ENCODE measurements around the gene M1AP.

GRCh38 chr2:74577448-74577847, 70.7 kb downstream of the M1AP start:
- TF ChIP-seq CTCF (conservative IDR thresholded peaks at IDR 0.05; ENCODE audit: low read depth, low read length) (no peak), ELK1 (IDR thresholded peaks at IDR 0.05; ENCODE audit: borderline replicate concordance, low read depth, low read length) (no peak), MAFK (IDR thresholded peaks at IDR 0.05; ENCODE audit: low read depth, low read length) (no peak), POLR2A (IDR thresholded peaks at IDR 0.05; ENCODE audit: low read depth, low read length) (no peak), CEBPB (IDR thresholded peaks at IDR 0.05; ENCODE audit: low read depth, low read length) (no peak), SMC3 (IDR thresholded peaks at IDR 0.05; ENCODE audit: low read depth, low read length) (no peak), RCOR1 (IDR thresholded peaks at IDR 0.05; ENCODE audit: insufficient replicate concordance, low read length) (no peak)
- TF ChIP-seq, protein P1, sequence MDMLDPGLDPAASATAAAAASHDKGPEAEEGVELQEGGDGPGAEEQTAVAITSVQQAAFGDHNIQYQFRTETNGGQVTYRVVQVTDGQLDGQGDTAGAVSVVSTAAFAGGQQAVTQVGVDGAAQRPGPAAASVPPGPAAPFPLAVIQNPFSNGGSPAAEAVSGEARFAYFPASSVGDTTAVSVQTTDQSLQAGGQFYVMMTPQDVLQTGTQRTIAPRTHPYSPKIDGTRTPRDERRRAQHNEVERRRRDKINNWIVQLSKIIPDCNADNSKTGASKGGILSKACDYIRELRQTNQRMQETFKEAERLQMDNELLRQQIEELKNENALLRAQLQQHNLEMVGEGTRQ (IDR thresholded peaks at IDR 0.05; ENCODE audit: low read depth, low read length) = no peak
